PC-3 (cell line): ENCODE data around the gene ATL1. TPM values are rescaled to one million over a fixed set of nuclear protein-coding genes. Genes with fewer than 3 reads are reported as not detected.

Experiments used
- ATAC-seq: fragments of 200-7000 bp; cut with Tn5 transposase; 2 replicates; pipeline ENCODE4 v1.9.1; 2020; ENCODE audit warnings: mild to moderate bottlenecking, moderate library complexity
- Bru-seq: library from RNA; stranded (reverse); fragments of 400-500 nt; gene quantifications from one replicate; lab custom pipeline; 2021; lab: Mats Ljungman, UMichigan
- BruChase-seq, 2 experiments: library from RNA; stranded (reverse); fragments of 400-500 nt; gene quantifications; one replicate each; lab custom pipeline; 2021; lab: Mats Ljungman, UMichigan
- BruUV-seq: library from RNA; stranded (reverse); fragments of 400-500 nt; replicated peaks from 2 replicates; lab custom pipeline; 2021; lab: Mats Ljungman, UMichigan
- CTCF ChIA-PET: fragments of 300-600 bp; sonication (Branson Sonifier 250); formaldehyde crosslinking; loops from one replicate; lab custom pipeline; 2022; ENCODE audit warnings: antibody characterized with exemption; lab: Charles Lee
- POLR2A ChIA-PET: fragments of 300-600 bp; sonication (Branson Sonifier 250); formaldehyde crosslinking; loops from one replicate; lab custom pipeline; 2022; ENCODE audit warnings: antibody characterized with exemption; ENCODE audit not compliant: unreplicated experiment; lab: Charles Lee
- DNase-seq: peaks from one replicate; pipeline ENCODE4 v3.0.0-alpha.2; 2015
- H2AFZ ChIP-seq: fragments of 300-600 bp; sonication (generic); 2 replicates; pipeline ENCODE4 v1.6.0; 2016; ENCODE audit warnings: antibody characterized with exemption, low read length
- H3F3A ChIP-seq: fragments of 300-600 bp; sonication (generic); one replicate; pipeline ENCODE4 v1.6.0; 2017; ENCODE audit warnings: antibody characterized with exemption, low read length, control low read depth, mild to moderate bottlenecking; ENCODE audit not compliant: unreplicated experiment
- H3K27ac ChIP-seq: fragments of 300-600 bp; sonication (generic); 2 replicates; pipeline ENCODE4 v1.5.1; 2016; ENCODE audit warnings: mild to moderate bottlenecking, low read length
- H3K27me3 ChIP-seq: fragments of 300-600 bp; sonication (generic); 2 replicates; pipeline ENCODE4 v1.6.1; 2016; ENCODE audit warnings: low read length, mixed read lengths
- H3K36me3 ChIP-seq: fragments of 300-600 bp; sonication (generic); 2 replicates; pipeline ENCODE4 v1.6.1; 2016; ENCODE audit warnings: low read depth, mixed run types, low read length, mixed read lengths
- H3K4me1 ChIP-seq: fragments of 300-600 bp; sonication (generic); 2 replicates; pipeline ENCODE4 v1.5.1; 2016; ENCODE audit warnings: low read length; ENCODE audit not compliant: insufficient read depth
- H3K4me2 ChIP-seq: fragments of 300-600 bp; sonication (generic); 2 replicates; pipeline ENCODE4 v1.6.0; 2016; ENCODE audit warnings: low read length
- H3K4me3 ChIP-seq: fragments of 300-600 bp; sonication (generic); 2 replicates; pipeline ENCODE4 v1.5.1; 2016; ENCODE audit warnings: mild to moderate bottlenecking, low read length, mixed read lengths
- H3K79me2 ChIP-seq: fragments of 300-600 bp; sonication (generic); 2 replicates; pipeline ENCODE4 v1.6.1; 2017; ENCODE audit warnings: low read length, mixed read lengths
- H3K9ac ChIP-seq: fragments of 300-600 bp; sonication (generic); 2 replicates; pipeline ENCODE4 v1.6.0; 2016; ENCODE audit warnings: mild to moderate bottlenecking, low read length
- H3K9me2 ChIP-seq: fragments of 300-600 bp; sonication (generic); replicated peaks from 2 replicates; pipeline ENCODE4 v1.6.1; 2016; ENCODE audit warnings: mixed run types, low read length, mixed read lengths
- H3K9me3 ChIP-seq: fragments of 300-600 bp; sonication (generic); 2 replicates; pipeline ENCODE4 v1.6.1; 2016; ENCODE audit warnings: low read length, mixed read lengths
- H4K20me1 ChIP-seq: fragments of 300-600 bp; sonication (generic); 2 replicates; pipeline ENCODE4 v1.6.1; 2016; ENCODE audit warnings: low read length, mixed read lengths
- CTCF ChIP-seq: fragments of 300-600 bp; sonication (generic); conservative IDR thresholded peaks from 2 replicates; pipeline ENCODE4 v1.5.1; 2017; ENCODE audit warnings: antibody characterized with exemption, low read depth, mild to moderate bottlenecking, low read length
- EZH2 ChIP-seq: fragments of 300-600 bp; sonication (generic); IDR thresholded peaks from one replicate; pipeline ENCODE4 v1.6.1; 2017; ENCODE audit warnings: antibody characterized with exemption, mild to moderate bottlenecking, low read length; ENCODE audit not compliant: unreplicated experiment
- EZH2phosphoT487 ChIP-seq: fragments of 300-600 bp; sonication (generic); IDR thresholded peaks from 2 replicates; pipeline ENCODE4 v1.6.1; 2018; ENCODE audit warnings: mild to moderate bottlenecking, antibody characterized with exemption, low read length, borderline replicate concordance
- intact Hi-C: fragments of 100-400 bp; cut with micrococcal nuclease; formaldehyde crosslinking; loops from 2 replicates; pipeline ENCODE4 v1.9.0; 2023
- long read RNA-seq: library from polyadenylated mRNA; unstranded; transcript quantifications from one replicate; pipeline ENCODE4 v2.0.0, GENCODE V29; 2021; ENCODE audit not compliant: unreplicated experiment
- total RNA-seq: library from RNA; depleted of rRNA; stranded (reverse); fragments of >200 nt; gene quantifications from 2 replicates; pipeline ENCODE4 v1.2.3, GENCODE V29; 2014; rRNA removed

ATL1 gene
- 0.63 and 1.3 TPM in 2 replicates for total RNA-seq
- percentile 38 among the genes with signal in this experiment for Bru-seq, nascent RNA
- BruChase-seq, experiment 1, labeled RNA remaining after a 6-hour chase = percentile 27 among the genes with signal in this experiment
- BruChase-seq, experiment 2, labeled RNA remaining after a 2-hour chase = percentile 27 among the genes with signal in this experiment
- long read RNA-seq, partial matches to known transcripts = 4 of 16 reads
- long read RNA-seq, other reads (novel, unspliced or antisense) = 11 of 16 reads

- H3K4me1 ChIP-seq = peaks cover 10% of the 10 kb centered on the region
- H3K27me3 ChIP-seq = peaks cover 29% of the 10 kb centered on the region
- CTCF ChIA-PET = interaction anchor here (0.5 to 1.5 kb wide), 8 partner anchors 17 to 239 kb away, joined by 3 to 6 read pairs (median 4); partner anchors contain the start of gene CDKL1
- POLR2A ChIA-PET = interaction anchor here (0.5 to 0.7 kb wide), 7 partner anchors 30 to 323 kb away, joined by 3 to 7 read pairs (median 4); no protein-coding TSS in a partner anchor
- H4K20me1 ChIP-seq = no peaks in the 10 kb centered on the region
- intact Hi-C loops = loop anchor here (1.0 kb wide), 2 partner anchors 9 to 17 kb away; no protein-coding TSS in a partner anchor
- H3F3A ChIP-seq = no peaks in the 10 kb centered on the region
- H3K36me3 ChIP-seq = no peaks in the 10 kb centered on the region
- H3K4me2 ChIP-seq = peak within 1 kb of the TSS; percentile 97
- no peaks in the 10 kb centered on the region for H3K9me3 ChIP-seq
- no peaks in the 10 kb centered on the region for H3K79me2 ChIP-seq
- BruUV-seq = no TSS peak
- no peaks in the 10 kb centered on the region for H3K9me2 ChIP-seq
- DNase-seq (peak; percentile 68), ATAC-seq (peak; percentile 90)
- H3K4me3 ChIP-seq = peak within 1 kb of the TSS; percentile 78
- no peak within 1 kb of the TSS for H3K27ac ChIP-seq
- H2AFZ ChIP-seq = peak within 1 kb of the TSS; percentile 94
- TF ChIP-seq EZH2 (no peak), EZH2phosphoT487 (no peak)
- H3K9ac ChIP-seq = peak within 1 kb of the TSS; percentile 7
Measured at GRCh38 chr14:50559990-50560930, at the start of gene ATL1. TSS of gene ATL1 (plus strand) at chr14:50560145. CDS start at chr14:50560266, 121 bp downstream.

GRCh38 chr14:50510157-50510556 lies 49.8 kb upstream of the ATL1 start:
- DNase-seq (no peak), ATAC-seq (no peak)
- Histone ChIP-seq H3K79me2 (peaks cover 82% of the 10 kb centered on the region), H3K27ac (no peak overlapping the region), H4K20me1 (peaks cover 19% of the 10 kb centered on the region), H3K4me2 (no peak overlapping the region), H2AFZ (no peak overlapping the region), H3K36me3 (no peaks in the 10 kb centered on the region), H3K27me3 (no peaks in the 10 kb centered on the region), H3K9me3 (no peaks in the 10 kb centered on the region), H3K4me1 (no peaks in the 10 kb centered on the region), H3K9me2 (no peaks in the 10 kb centered on the region), H3K9ac (no peak overlapping the region), H3F3A (no peaks in the 10 kb centered on the region), H3K4me3 (no peak overlapping the region)
- intact Hi-C loops = no loop called here
- POLR2A ChIA-PET = no interaction called here
- no peak for TF ChIP-seq EZH2
- no peak for TF ChIP-seq EZH2phosphoT487
- no peak for TF ChIP-seq CTCF
- CTCF ChIA-PET = no interaction called here
- no TSS peak for BruUV-seq

- Histone ChIP-seq H3K27ac (no peak overlapping the region), H3K4me3 (no peak overlapping the region), H3K27me3 (no peaks in the 10 kb centered on the region), H3K9me3 (no peaks in the 10 kb centered on the region), H4K20me1 (peaks cover 37% of the 10 kb centered on the region), H3K4me2 (no peak overlapping the region), H3K79me2 (peaks cover 85% of the 10 kb centered on the region), H3F3A (no peaks in the 10 kb centered on the region), H2AFZ (no peak overlapping the region), H3K4me1 (no peaks in the 10 kb centered on the region), H3K36me3 (peaks cover 5% of the 10 kb centered on the region; the same call in 1 of the 2 replicates), H3K9ac (no peak overlapping the region), H3K9me2 (no peaks in the 10 kb centered on the region)
- BruUV-seq = no TSS peak
- POLR2A ChIA-PET = no interaction called here
- DNase-seq (no peak), ATAC-seq (no peak)
- TF ChIP-seq CTCF (no peak), EZH2phosphoT487 (no peak), EZH2 (no peak)
- CTCF ChIA-PET = no interaction called here
- intact Hi-C loops = no loop called here
Measured at GRCh38 chr14:50512463-50512862, 47.5 kb upstream of the ATL1 start.
